ENCODE measurements around the gene UTF1.

GRCh38 chr10:133213641-133214467, 16.2 kb upstream of the UTF1 start:
- no peak for TF ChIP-seq POLR2A (IDR thresholded peaks at IDR 0.05)
- TF ChIP-seq POLR2AphosphoS5 (IDR thresholded peaks at IDR 0.05; ENCODE audit: insufficient read depth in 1 of 2, low read depth in 1 of 2), result no peak

Measured in vagina (tissue), 2 donors.